ENCODE measurements around the gene FRK.

DNA sequence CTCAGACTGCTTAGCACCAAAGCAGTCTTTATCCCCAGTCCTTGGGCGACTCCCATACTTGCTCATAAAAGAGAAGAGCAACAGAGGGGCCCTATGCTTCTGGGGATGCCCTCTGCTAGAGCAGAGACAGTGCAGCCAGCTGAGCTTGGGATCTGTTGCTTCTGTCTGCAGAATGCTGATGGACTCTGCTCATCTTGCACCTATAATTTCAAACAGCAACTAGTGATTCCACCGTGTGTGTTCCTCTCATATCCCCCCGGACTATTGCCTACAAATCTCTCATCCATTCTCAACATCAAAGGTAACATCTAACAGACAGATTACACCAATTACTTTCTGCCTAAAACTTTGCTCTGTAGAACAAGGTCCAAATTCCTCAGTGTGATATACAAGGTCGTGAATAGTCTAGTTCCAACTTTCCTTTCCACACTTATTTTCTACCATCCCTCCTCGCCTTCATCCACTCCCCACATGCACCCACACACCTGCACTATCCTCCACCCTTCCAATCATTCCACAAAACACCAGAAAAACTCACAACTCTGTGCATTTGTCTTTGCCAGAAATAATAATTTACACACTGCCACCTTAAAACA, 62.6 kb downstream of the FRK start:
- TF ChIP-seq, protein P1, sequence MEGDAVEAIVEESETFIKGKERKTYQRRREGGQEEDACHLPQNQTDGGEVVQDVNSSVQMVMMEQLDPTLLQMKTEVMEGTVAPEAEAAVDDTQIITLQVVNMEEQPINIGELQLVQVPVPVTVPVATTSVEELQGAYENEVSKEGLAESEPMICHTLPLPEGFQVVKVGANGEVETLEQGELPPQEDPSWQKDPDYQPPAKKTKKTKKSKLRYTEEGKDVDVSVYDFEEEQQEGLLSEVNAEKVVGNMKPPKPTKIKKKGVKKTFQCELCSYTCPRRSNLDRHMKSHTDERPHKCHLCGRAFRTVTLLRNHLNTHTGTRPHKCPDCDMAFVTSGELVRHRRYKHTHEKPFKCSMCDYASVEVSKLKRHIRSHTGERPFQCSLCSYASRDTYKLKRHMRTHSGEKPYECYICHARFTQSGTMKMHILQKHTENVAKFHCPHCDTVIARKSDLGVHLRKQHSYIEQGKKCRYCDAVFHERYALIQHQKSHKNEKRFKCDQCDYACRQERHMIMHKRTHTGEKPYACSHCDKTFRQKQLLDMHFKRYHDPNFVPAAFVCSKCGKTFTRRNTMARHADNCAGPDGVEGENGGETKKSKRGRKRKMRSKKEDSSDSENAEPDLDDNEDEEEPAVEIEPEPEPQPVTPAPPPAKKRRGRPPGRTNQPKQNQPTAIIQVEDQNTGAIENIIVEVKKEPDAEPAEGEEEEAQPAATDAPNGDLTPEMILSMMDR (IDR thresholded peaks at IDR 0.05): no peak
- TF ChIP-seq CBX8 (IDR thresholded peaks at IDR 0.05) (no peak), SREBF2 (IDR thresholded peaks at IDR 0.05) (no peak), TP53 (CRISPR knock-in tag; IDR thresholded peaks at IDR 0.05) (no peak), CEBPB (IDR thresholded peaks at IDR 0.05) (no peak), ESRRA (IDR thresholded peaks at IDR 0.05; ENCODE audit: borderline replicate concordance, low read length) (no peak), CHD2 (IDR thresholded peaks at IDR 0.05; ENCODE audit: low read length, partially characterized antibody) (no peak), HEYL (CRISPR knock-in tag; IDR thresholded peaks at IDR 0.05) (no peak)
- TF ChIP-seq, protein P2, sequence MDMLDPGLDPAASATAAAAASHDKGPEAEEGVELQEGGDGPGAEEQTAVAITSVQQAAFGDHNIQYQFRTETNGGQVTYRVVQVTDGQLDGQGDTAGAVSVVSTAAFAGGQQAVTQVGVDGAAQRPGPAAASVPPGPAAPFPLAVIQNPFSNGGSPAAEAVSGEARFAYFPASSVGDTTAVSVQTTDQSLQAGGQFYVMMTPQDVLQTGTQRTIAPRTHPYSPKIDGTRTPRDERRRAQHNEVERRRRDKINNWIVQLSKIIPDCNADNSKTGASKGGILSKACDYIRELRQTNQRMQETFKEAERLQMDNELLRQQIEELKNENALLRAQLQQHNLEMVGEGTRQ (IDR thresholded peaks at IDR 0.05): no peak
- TF ChIP-seq, protein P3, sequence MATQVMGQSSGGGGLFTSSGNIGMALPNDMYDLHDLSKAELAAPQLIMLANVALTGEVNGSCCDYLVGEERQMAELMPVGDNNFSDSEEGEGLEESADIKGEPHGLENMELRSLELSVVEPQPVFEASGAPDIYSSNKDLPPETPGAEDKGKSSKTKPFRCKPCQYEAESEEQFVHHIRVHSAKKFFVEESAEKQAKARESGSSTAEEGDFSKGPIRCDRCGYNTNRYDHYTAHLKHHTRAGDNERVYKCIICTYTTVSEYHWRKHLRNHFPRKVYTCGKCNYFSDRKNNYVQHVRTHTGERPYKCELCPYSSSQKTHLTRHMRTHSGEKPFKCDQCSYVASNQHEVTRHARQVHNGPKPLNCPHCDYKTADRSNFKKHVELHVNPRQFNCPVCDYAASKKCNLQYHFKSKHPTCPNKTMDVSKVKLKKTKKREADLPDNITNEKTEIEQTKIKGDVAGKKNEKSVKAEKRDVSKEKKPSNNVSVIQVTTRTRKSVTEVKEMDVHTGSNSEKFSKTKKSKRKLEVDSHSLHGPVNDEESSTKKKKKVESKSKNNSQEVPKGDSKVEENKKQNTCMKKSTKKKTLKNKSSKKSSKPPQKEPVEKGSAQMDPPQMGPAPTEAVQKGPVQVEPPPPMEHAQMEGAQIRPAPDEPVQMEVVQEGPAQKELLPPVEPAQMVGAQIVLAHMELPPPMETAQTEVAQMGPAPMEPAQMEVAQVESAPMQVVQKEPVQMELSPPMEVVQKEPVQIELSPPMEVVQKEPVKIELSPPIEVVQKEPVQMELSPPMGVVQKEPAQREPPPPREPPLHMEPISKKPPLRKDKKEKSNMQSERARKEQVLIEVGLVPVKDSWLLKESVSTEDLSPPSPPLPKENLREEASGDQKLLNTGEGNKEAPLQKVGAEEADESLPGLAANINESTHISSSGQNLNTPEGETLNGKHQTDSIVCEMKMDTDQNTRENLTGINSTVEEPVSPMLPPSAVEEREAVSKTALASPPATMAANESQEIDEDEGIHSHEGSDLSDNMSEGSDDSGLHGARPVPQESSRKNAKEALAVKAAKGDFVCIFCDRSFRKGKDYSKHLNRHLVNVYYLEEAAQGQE (IDR thresholded peaks at IDR 0.05): no peak
- TF ChIP-seq, protein P4, sequence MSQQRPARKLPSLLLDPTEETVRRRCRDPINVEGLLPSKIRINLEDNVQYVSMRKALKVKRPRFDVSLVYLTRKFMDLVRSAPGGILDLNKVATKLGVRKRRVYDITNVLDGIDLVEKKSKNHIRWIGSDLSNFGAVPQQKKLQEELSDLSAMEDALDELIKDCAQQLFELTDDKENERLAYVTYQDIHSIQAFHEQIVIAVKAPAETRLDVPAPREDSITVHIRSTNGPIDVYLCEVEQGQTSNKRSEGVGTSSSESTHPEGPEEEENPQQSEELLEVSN (IDR thresholded peaks at IDR 0.05; ENCODE audit: borderline replicate concordance, low read depth): no peak
